Pons (tissue), 1 donor: ENCODE measurements around the gene ASIC2.

Experiments
- DNase-seq: peaks from one replicate; pipeline ENCODE4 v3.0.0-alpha.2; 2016; ENCODE audit warnings: low spot score

Gene ASIC2

GRCh38 chr17:33242375-33243124 lies 50.5 kb downstream of the ASIC2 start:
- DNase-seq: no peak

- DNase-seq: no peak
Observed at GRCh38 chr17:33241390-33241789, 51.7 kb downstream of the ASIC2 start.

GRCh38 chr17:33240362-33240761 lies 52.7 kb downstream of the ASIC2 start:
- no peak for DNase-seq

- DNase-seq: no peak
Observed at GRCh38 chr17:33239702-33240101, 53.4 kb downstream of the ASIC2 start.

DNA sequence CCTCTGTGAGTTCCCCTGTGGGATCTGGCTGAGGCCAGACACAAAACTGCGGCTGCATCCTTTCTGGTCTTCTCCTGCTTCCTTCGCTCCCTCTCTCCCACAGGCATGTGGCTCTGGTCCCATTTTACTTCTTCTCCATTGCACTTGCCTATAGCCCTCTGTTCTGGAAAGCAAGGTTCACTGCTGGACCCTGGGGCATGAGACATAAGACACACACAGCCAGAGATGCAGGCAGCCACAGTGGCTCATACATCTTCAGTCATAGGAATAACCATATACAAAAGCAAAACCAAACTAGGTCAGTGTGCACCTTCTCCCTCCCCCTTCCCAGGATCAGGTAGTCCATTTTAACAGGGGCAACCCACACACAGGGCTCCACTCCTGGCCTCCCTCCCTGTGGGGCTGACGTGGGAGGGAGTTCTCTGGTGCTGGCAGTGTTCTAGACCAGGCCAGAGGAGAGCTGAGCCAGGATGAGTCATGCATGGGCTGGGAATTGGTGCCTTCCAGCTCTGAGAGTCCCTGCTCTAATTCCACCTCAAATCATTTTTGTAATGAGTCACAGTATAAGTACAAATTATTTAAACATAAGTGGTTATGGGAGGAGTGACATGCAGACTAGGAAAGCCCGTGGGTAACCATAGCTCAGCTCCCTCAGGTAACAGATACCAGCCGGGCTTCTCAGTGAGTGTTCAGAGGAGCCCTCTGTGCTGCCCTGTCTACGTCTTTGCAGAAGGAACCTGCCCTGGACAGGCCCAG lies 58.0 kb downstream of the ASIC2 start:
- peak; percentile 7 for DNase-seq

DNA sequence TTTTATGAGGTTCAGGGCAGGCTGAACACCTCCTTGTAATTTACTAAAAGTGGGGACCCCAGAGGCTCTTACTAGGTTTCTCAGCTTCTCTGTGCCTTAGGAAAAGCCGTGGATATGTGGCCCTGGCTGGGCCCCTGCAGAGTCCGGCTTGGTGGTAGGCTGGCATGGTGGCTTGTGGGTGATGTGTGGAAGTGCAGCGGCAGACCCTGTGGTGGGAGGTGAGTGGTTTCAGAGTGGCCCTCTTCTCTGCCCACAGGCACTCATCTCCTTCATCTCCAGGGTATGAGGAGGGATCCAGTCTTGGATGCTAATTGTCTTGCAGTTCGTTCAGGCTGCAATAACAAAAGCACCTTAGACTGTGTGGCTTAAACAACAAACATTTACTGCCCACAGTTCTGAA lies 58.9 kb downstream of the ASIC2 start:
- no peak for DNase-seq

DNA sequence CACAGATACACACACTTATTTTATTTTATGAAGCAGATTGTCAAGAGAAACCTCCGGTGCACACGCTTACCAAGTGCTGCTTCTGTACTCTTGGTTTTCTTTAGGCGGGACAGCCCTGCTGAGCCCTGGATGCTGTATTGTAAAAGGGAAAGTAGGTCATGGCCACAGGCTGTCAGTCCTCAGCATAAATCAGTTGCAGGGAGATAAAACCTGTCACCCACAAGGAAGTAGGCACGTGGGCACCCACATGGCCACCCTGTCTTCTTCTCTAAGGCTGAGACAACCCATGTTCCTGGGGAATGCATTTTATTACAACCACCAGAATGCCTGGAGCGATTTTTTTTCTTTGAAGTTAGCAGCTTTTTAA lies 59.3 kb downstream of the ASIC2 start:
- no peak for DNase-seq

- DNase-seq: no peak
Observed at GRCh38 chr17:33229499-33229898, 63.6 kb downstream of the ASIC2 start.

DNA sequence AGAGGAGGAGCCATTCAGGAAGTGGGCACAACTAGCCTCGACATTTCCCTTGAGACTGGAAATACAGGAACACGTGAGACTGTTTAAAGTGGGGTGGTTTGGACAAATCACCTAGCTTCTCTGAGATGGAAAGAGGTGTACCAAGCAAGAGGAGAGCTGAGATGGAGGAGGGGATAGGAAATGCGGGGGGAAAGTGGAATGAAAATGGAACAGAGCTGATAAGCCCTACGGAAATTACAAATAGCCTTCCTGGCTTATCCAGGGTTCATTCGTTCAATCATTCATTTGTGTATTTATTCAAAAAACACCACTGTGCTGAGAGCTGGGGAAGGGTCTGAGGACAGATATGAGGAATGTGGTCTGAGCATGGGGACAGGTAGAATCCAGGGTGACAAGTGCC lies 64.1 kb downstream of the ASIC2 start:
- DNase-seq: no peak

GRCh38 chr17:33228548-33228947 lies 64.5 kb downstream of the ASIC2 start:
- DNase-seq: no peak

- no peak for DNase-seq
Observed at GRCh38 chr17:33227911-33228310, 65.2 kb downstream of the ASIC2 start.

- no peak for DNase-seq
Observed at GRCh38 chr17:33225994-33226393, 67.1 kb downstream of the ASIC2 start.

GRCh38 chr17:33225509-33225908 lies 67.6 kb downstream of the ASIC2 start:
- DNase-seq: no peak

- no peak for DNase-seq
Observed at GRCh38 chr17:33220036-33220435, 73.1 kb downstream of the ASIC2 start.

GRCh38 chr17:33218698-33219601 lies 74.1 kb downstream of the ASIC2 start:
- DNase-seq: no peak

- no peak for DNase-seq
Observed at GRCh38 chr17:33217891-33218290, 75.2 kb downstream of the ASIC2 start.

- DNase-seq: no peak
Observed at GRCh38 chr17:33214996-33215395, 78.1 kb downstream of the ASIC2 start.

- DNase-seq: no peak
Observed at GRCh38 chr17:33210285-33210684, 82.8 kb downstream of the ASIC2 start.

DNA sequence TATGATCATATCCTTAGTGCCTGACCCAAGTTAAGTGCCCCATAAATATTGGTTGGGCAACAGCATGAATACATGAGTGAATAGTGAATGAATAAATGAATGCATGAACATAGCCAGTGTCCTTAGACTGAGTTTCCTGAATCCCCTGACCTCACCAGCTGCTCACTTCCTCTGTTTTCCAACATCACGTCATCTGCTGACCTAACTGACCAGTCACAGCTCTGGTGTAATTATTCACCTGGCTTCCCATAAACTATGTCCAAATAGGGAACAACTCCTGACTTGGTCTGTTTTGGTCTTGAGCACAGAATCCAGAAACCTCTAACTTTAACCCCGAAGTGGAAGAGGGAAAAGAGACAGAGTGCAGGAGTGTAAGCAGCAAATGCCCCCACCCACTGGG lies 83.4 kb downstream of the ASIC2 start:
- DNase-seq: no peak

DNA sequence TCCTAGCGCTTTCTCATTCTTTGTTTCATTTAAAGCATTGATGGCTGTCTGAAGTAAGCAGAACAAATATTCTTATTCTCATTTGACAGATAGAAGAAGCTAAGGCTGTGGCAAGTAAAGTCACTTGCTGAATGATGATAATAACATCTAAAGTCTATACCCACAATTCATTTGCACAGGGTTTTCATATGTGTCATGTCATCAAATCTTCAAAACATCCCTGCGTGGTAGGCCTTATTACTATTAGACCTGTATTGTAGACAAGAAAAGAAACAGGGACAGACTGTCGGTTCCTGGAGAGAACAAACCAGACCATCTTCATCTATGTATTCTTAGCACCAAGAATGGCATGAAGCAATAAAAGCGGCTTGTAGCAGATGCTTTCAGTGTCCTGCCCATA lies 85.9 kb downstream of the ASIC2 start:
- DNase-seq: no peak

DNA sequence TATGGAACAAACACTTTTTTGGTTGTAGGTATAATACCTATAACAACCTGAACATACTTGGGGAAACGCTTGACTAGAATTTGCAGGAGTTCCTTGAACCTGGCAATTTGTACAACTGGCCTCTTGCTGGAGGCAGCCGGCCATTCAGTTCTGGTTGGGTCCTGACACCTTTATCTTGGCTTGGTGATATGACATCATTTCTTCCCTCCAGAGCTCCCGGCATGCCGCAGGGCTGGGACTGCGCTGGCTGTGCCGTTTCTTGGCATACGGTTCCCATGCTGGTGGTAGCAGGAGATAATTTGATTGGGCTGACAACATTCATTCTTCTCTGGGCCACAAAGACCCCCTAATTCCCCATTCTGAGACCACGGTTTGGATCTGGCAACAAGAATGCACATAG lies 87.5 kb downstream of the ASIC2 start:
- no peak for DNase-seq

GRCh38 chr17:33204701-33205100 lies 88.4 kb downstream of the ASIC2 start:
- DNase-seq: no peak

DNA sequence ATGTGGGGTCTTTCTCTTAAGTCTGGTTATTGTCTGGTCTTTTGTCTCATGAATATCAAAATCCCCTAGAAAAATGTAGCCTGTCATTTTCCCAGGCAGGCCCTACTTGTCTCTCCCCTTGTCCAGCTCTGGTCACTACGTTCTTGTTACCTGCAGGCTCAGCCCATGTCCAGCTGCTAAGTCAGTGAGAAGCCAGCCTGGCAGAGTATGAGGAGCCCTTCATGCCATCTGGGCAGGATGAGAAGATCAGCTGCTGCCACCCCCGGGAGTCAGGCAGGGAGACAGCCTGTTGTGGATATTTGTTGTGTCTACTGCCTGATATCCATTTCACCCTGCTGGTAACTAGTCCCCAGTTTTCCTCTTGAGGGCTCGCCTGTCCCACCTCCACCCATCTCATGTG lies 88.9 kb downstream of the ASIC2 start:
- DNase-seq: no peak
